Immature natural killer cell (primary cell): ENCODE results near the gene SLC12A8. TPM values are rescaled to one million over a fixed set of nuclear protein-coding genes. Genes with fewer than 3 reads are reported as not detected.

Experiments used
- DNase-seq, 3 donors: peaks; one replicate each; pipeline ENCODE4 v3.0.0; 2022; ENCODE audit warnings: mixed read lengths in 1 of 3
- H3K27ac Mint-ChIP-seq, 6 donors: one replicate each; pipeline ENCODE4 v1.8.0; 2020; ENCODE audit warnings: mixed read lengths in 6 of 6, mild to moderate bottlenecking in 5 of 6, inconsistent platforms in 4 of 6, moderate library complexity in 3 of 6
- H3K27me3 Mint-ChIP-seq, 3 donors: one replicate each; pipeline ENCODE4 v1.8.0; 2020 to 2021; ENCODE audit warnings: low read depth in 3 of 3, mild to moderate bottlenecking in 3 of 3, mixed read lengths in 3 of 3, moderate library complexity in 3 of 3, inconsistent platforms in 1 of 3
- H3K36me3 Mint-ChIP-seq, 3 donors: one replicate each; pipeline ENCODE4 v1.8.0; 2020; ENCODE audit warnings: mixed read lengths in 3 of 3, inconsistent platforms in 2 of 3, mild to moderate bottlenecking in 2 of 3
- H3K4me1 Mint-ChIP-seq, 2 donors: one replicate each; pipeline ENCODE4 v1.8.0; 2020; ENCODE audit warnings: inconsistent platforms in 2 of 2, mild to moderate bottlenecking in 2 of 2, mixed read lengths in 2 of 2, moderate library complexity in 1 of 2
- H3K4me3 Mint-ChIP-seq, 5 donors: one replicate each; pipeline ENCODE4 v1.8.0; 2020; ENCODE audit warnings: mild to moderate bottlenecking in 5 of 5, mixed read lengths in 5 of 5, inconsistent platforms in 3 of 5, moderate library complexity in 3 of 5
- H3K9me3 Mint-ChIP-seq, 6 donors: one replicate each; pipeline ENCODE4 v1.8.0; 2020; ENCODE audit warnings: mild to moderate bottlenecking in 6 of 6, mixed read lengths in 6 of 6, inconsistent platforms in 4 of 6, moderate library complexity in 3 of 6
- polyA plus RNA-seq, 3 donors: library from polyadenylated mRNA; unstranded; fragments of 300-500 nt; fragmentation: Illumina TruSeq; gene quantifications; one replicate each; pipeline ENCODE4 v1.2.3, GENCODE V29; 2021

Gene SLC12A8
- polyA plus RNA-seq, 3 donors from 2014 or later, result 0.43 to 2.8 TPM; not detected in 1

DNA sequence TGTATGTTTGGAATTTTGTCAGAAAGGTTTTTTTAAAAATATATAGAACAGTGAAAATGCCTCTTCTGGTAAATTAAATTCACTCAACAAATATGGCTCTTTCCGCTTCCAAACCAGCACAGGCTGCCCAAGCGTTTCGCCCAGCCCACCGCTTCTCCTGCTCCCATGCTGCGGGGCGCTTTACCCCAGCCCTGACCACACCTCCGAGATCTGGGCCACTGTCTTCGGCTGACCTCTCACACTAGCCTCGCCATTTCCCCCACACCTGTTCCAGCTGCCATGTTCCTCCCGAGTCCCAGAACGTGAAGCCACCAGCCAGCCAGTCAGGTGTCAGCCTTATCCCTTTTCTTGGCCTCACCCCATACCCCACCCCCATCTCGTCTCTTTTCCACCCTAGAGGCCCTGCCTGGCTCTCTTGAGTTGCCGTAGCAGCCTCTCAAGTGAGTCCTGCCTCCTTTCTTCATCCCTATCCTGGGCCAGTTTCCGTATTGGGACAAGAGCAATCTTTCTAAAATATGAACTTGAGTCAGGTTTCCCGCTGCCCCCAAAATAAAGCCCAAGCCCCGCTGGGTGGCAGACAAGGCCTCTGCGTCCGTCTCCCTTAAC is 46.5 kb downstream of the SLC12A8 start:
- peaks cover 0 to 10% of the 10 kb centered on the region in 2 donors for H3K4me1 Mint-ChIP-seq
- H3K4me3 Mint-ChIP-seq, result no peak overlapping the region
- no peaks in the 10 kb centered on the region for H3K9me3 Mint-ChIP-seq
- DNase-seq, result no peak
- H3K27me3 Mint-ChIP-seq, result peaks cover 0 to 3% (median 1%) of the 10 kb centered on the region in 3 donors
- H3K27ac Mint-ChIP-seq, result no peak overlapping the region
- H3K36me3 Mint-ChIP-seq, result peaks cover 0 to 8% (median 0%) of the 10 kb centered on the region in 3 donors

DNA sequence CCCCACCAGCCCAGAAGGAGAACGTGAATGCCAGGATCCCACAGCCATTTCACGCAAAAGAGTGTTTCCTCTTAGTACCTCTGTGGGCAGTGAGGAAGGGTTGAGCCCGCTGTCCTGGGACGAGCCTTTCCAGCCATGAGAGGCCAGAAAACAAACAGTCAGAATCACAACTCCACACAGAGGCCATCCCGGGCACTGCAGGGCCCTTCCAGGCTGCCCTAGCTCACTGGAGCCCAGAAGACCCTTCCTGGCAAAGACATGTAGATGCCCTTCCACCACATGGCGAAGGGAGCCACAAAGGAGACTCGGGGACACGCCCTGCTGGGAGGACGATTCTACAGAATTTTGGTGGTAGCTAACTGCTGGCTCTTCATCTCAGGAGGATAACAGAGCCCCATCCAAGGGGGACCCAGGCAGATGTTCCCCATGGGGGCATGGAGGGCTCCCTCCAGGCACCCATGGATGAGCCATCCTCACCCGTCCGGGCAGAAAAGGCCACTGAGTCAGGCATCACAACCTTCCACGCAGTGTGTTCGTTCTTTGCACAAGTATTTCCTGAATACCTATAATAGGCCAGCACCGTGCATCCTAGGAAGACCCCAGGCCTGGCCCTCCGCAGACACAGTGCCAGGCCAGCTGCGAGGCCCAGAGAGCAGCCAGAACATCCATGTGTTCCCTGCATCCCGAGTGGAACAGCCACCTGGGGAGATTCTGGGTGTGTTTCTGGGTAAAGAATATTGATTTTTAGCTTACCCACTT is 47.2 kb downstream of the SLC12A8 start:
- no peak for DNase-seq
- peaks cover 0 to 3% (median 1%) of the 10 kb centered on the region in 3 donors for H3K27me3 Mint-ChIP-seq
- peaks cover 0 to 10% of the 10 kb centered on the region in 2 donors for H3K4me1 Mint-ChIP-seq
- H3K4me3 Mint-ChIP-seq, result no peak overlapping the region
- H3K36me3 Mint-ChIP-seq, result peaks cover 0 to 8% (median 0%) of the 10 kb centered on the region in 3 donors
- H3K9me3 Mint-ChIP-seq, result no peaks in the 10 kb centered on the region
- H3K27ac Mint-ChIP-seq, result peak overlapping the region in 1 of 6 donors; percentile 35

DNA sequence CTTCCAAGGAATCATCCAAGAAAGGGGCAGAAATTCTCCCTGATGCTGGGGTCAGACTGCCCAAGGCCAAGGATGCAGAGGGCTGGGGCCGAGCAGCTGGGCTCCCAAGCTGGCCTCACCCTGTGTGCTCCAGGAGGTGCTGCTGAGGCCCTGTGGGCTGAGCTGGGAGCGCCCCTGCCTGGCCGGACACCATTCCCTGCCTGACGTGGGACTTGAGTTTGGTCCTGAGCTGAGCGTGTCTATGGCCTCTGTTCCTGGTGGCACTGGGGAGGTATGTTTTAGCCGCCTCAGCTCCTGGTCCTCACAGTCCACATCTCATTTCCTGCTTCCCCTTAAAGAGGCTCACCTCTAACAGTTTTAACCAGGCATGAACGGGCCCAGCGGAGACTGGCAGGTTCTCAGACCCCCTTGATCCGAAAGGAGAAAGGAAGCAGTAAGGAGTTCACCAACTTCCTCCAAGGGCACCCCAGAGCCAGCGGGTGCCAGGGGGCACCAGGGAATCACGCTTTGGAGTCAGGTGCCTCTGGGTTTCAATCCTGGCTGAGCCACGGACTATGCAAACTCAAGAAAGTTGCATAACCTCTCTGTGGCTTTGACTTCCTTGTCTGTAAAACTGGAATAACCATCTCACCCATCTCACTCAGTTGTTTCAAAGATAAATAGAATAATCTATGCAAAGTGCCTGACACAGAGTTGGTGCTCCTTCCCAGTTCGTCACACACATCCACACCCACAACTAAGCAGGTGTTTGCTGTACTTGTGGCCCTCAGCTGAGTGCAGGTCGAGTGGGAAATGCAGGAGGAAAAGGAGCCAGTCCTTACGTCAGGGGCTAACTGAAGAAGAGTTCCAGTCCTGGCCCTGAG is 48.6 kb downstream of the SLC12A8 start:
- Mint-ChIP-seq H3K27me3 (peaks cover 0 to 3% (median 1%) of the 10 kb centered on the region in 3 donors), H3K9me3 (no peaks in the 10 kb centered on the region), H3K4me1 (peaks cover 0 to 10% of the 10 kb centered on the region in 2 donors), H3K4me3 (no peak overlapping the region), H3K36me3 (peaks cover 0 to 5% (median 0%) of the 10 kb centered on the region in 3 donors), H3K27ac (no peak overlapping the region)
- DNase-seq, result no peak

DNA sequence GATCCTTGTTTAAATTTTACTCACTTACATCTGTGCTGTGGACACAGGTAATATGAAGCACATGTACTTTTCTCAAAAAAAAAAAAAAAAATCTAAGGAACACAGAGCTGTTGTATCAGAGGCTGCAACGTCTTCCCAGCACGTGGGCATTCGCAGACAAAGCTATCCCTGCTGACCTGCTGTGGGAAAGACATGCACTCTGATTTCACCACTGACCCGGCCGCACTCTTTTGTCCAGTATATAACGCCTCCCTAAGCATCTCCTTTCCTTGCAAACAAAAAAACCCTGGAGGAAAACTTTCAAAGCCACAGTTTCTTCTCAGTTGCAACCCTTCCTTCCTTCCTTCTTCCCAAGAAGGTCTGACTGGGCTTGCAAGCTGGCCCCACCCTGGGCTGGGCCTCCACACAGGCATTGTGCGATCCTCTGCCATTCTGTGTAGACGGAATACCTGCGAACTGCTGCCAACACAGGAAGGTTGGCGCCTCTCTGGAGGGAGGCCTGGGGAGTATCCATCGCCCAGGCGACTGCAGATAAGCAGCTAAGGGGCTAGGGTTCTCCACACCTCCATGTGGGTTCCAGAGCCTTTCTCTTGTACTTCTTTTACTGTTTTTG is 50.8 kb downstream of the SLC12A8 start:
- DNase-seq, result no peak
- Mint-ChIP-seq H3K4me1 (peaks cover 3 to 16% of the 10 kb centered on the region in 2 donors), H3K4me3 (no peak overlapping the region), H3K27ac (no peak overlapping the region), H3K9me3 (no peaks in the 10 kb centered on the region), H3K36me3 (no peaks in the 10 kb centered on the region), H3K27me3 (peaks cover 0 to 4% (median 3%) of the 10 kb centered on the region in 3 donors)

DNA sequence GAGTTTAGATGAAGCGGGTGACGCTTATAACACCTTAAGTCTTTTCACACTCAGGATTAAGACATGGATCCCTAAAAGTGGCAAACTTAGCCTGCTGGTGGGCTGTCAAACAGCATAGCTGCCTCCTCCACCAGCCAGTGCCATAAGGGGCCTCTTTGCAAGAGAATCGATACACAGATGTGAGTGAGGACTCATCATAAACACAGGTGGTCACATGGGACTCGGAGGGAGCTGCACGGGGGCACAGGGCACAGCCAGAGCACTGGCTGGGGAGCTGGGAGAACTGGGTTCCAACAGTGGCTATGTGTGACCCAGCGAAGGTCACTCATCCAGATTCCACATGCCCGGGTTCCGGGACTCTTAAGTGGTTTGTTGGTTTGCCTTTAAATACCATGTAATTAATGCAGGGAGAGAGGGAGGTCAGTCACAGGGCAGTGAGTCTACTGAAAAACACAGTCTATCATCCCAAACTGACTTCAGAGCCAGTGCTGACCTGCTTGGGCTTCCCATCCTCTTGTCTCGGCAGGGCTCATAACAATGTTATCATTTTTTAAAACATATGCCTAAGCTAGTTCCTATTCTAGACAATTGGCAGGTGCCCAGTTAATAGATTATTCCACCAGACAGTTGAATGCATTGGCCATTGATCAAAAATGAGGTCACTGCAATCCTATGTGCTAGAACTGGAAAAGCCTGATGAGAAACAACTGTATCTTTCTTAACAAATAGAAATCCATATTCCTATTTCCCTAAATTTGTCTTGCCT is 51.8 kb downstream of the SLC12A8 start:
- no peak overlapping the region for H3K4me3 Mint-ChIP-seq
- H3K27me3 Mint-ChIP-seq, result peaks cover 0 to 3% (median 3%) of the 10 kb centered on the region in 3 donors
- H3K4me1 Mint-ChIP-seq, result peaks cover 6 to 20% of the 10 kb centered on the region in 2 donors
- no peaks in the 10 kb centered on the region for H3K36me3 Mint-ChIP-seq
- no peak for DNase-seq
- no peak overlapping the region for H3K27ac Mint-ChIP-seq
- H3K9me3 Mint-ChIP-seq, result no peaks in the 10 kb centered on the region

DNA sequence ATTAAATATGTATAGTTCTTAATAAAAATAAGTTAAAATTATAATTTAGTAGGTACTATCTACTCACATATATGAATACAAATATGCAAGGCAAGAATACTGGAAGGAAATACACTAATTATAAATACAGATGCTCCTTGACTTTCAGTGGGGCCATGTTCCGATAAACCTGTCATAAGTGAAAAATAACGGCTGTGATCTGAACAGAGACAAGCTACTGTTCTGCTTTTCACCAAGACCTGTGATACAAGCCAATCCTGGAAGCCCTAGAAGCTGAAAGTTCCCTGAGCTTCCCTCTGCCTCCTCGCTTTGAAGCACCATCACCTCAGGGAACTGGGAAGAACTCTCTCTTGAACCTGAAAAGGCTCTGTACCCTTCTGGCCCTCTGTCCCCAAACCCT is 55.4 kb downstream of the SLC12A8 start:
- H3K27ac Mint-ChIP-seq, result no peak overlapping the region
- peaks cover 0 to 10% (median 9%) of the 10 kb centered on the region in 3 donors for H3K27me3 Mint-ChIP-seq

DNA sequence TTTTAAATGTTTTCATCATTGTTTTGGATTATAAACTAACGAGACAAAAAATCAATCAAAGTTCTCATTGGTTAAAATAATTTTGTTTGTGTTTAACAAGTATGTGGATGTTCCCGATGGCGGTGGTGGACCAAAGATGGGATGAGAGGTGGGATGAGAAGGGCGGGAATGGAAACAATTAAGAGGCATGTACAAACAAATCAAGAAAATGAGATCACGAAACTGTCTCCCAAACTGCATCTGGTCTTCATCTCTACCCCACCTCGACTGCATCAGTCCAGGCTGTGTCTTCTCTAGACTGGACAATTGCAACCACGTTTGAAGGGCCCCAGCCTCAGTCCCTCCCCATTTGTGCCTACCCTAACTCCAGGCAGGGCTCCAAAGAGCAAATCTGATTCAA is 56.1 kb downstream of the SLC12A8 start:
- peaks cover 0 to 10% (median 9%) of the 10 kb centered on the region in 3 donors for H3K27me3 Mint-ChIP-seq
- H3K9me3 Mint-ChIP-seq, result no peaks in the 10 kb centered on the region
- no peak for DNase-seq
- H3K4me1 Mint-ChIP-seq, result peaks cover 23 to 28% of the 10 kb centered on the region in 2 donors
- no peaks in the 10 kb centered on the region for H3K36me3 Mint-ChIP-seq
- no peak overlapping the region for H3K27ac Mint-ChIP-seq
- peak overlapping the region in 2 of 5 donors; percentile 7 to 22 for H3K4me3 Mint-ChIP-seq

More for the DNA sequence above, 55.4 kb downstream of the SLC12A8 start:
- Mint-ChIP-seq H3K9me3 (no peaks in the 10 kb centered on the region), H3K4me3 (no peak overlapping the region), H3K36me3 (no peaks in the 10 kb centered on the region), H3K4me1 (peaks cover 23 to 28% of the 10 kb centered on the region in 2 donors)
- no peak for DNase-seq

DNA sequence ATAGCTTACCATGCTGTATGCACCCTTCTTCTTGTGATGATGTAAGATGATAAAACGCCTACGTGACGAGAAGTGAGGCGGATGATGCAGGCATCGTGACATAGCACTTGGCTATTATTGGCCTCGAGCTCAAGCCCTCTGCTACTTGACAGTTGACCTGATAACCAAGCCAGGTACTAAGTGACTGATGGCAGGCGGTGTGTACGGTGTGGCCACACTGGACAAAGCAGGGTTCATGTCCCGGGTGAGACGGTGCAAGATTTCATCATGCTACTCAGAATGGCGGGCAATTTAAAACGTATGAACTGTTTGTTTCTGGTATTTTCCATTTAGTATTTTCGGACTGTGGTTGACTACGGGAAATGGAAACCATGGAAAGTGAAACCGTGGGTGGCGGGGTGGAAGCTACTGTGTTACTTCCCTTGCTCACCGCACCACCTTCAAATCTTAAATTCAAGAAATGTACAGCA is 57.7 kb downstream of the SLC12A8 start:
- Mint-ChIP-seq H3K27ac (peak overlapping the region; percentile 12 to 85 (median 55)), H3K4me1 (peaks cover 29 to 43% of the 10 kb centered on the region in 2 donors), H3K27me3 (peaks cover 0 to 10% (median 9%) of the 10 kb centered on the region in 3 donors), H3K9me3 (no peaks in the 10 kb centered on the region), H3K36me3 (no peaks in the 10 kb centered on the region), H3K4me3 (peak overlapping the region; percentile 78 to 89 (median 84))
- peak; percentile 64 to 72 (median 70) for DNase-seq

DNA sequence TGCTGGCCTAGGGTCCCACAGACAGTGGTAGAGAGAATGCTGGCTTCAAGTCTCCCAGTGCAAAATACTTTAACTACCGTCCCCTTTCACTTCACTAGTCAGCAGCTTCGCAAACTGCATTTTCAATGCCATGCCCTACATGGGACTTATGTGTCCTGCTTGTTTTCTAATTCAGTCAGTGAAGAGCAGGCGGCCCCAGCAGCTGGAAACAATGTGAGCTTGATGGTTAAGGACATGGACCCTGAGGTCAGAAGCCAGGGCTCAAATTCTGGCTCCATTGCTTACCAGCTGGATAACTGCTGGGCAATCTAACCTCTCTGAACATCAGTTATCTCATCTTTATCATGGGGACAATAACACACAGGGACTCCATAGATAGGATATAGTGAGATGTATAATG is 58.4 kb downstream of the SLC12A8 start:
- H3K27ac Mint-ChIP-seq, result no peak overlapping the region
- H3K36me3 Mint-ChIP-seq, result no peaks in the 10 kb centered on the region
- peaks cover 0 to 10% (median 9%) of the 10 kb centered on the region in 3 donors for H3K27me3 Mint-ChIP-seq
- peaks cover 36 to 50% of the 10 kb centered on the region in 2 donors for H3K4me1 Mint-ChIP-seq
- no peak for DNase-seq
- no peaks in the 10 kb centered on the region for H3K9me3 Mint-ChIP-seq
- H3K4me3 Mint-ChIP-seq, result peak overlapping the region in 1 of 5 donors; percentile 86

DNA sequence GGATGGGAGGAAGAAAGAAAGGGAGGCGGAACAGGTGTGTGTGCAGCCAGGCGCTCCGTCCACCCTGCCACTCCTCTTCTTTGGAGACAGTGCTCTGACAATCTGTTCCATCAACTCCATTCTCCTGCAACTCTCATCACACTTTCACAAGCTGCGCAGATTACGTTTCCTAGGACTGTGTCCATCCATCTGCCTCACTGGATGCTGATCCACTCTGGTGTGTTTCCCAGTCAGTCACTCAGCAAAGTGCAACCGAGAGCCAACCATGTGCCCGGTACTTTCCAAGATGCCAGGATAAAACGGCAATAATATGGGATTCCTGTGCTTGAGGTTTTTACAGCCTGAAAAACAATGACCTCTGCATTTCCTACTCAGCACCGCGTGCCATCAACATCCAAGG is 59.6 kb downstream of the SLC12A8 start:
- Mint-ChIP-seq H3K27ac (no peak overlapping the region), H3K27me3 (peaks cover 0 to 10% (median 9%) of the 10 kb centered on the region in 3 donors), H3K4me3 (no peak overlapping the region), H3K9me3 (no peaks in the 10 kb centered on the region), H3K36me3 (no peaks in the 10 kb centered on the region), H3K4me1 (peaks cover 48 to 55% of the 10 kb centered on the region in 2 donors)
- no peak for DNase-seq

DNA sequence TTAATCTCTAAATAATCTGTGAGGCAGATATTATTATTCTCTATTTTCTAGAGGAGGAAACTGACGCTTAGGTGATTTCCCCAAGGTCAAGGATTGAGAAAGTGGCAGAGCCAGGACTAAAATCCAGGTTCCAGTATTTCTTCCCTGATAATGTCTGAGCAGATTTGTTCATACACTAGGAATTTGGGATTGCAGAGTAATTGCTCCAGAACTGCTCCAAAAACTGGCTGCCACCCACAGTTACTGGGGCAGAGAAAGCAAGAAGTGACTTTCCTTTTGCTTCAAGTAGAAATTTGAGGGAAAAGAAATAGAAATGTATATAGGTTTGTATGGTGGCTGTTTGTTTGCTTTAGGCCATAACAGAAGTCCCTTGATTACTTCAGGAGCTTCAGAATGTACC is 60.6 kb downstream of the SLC12A8 start:
- H3K9me3 Mint-ChIP-seq, result no peaks in the 10 kb centered on the region

DNA sequence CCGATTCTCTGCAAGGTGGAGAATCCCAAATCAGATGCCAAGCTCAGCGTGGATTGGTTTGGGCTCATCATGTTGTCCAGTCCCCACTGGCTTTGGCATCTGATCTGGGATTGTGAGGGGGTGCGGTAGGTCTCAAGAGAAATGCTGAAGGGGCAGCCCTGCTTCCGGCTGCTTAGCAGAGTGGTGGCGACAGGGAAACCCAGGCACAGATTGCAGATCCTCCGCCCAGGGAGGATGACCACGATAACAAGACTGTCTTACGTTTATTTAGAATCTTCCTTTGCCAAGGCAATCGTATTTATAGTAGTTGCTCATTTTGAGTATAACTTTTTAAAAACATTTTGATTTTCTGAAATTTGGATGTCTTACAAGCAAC is 61.1 kb downstream of the SLC12A8 start:
- H3K36me3 Mint-ChIP-seq, result no peaks in the 10 kb centered on the region
- no peak overlapping the region for H3K4me3 Mint-ChIP-seq
- H3K4me1 Mint-ChIP-seq, result peaks cover 59 to 70% of the 10 kb centered on the region in 2 donors
- H3K27ac Mint-ChIP-seq, result no peak overlapping the region
- DNase-seq, result no peak
- peaks cover 0 to 7% (median 6%) of the 10 kb centered on the region in 3 donors for H3K27me3 Mint-ChIP-seq
- no peaks in the 10 kb centered on the region for H3K9me3 Mint-ChIP-seq

More for the DNA sequence above, 60.6 kb downstream of the SLC12A8 start:
- Mint-ChIP-seq H3K4me1 (peaks cover 55 to 65% of the 10 kb centered on the region in 2 donors), H3K27ac (no peak overlapping the region), H3K36me3 (no peaks in the 10 kb centered on the region), H3K27me3 (peaks cover 0 to 7% (median 7%) of the 10 kb centered on the region in 3 donors), H3K4me3 (no peak overlapping the region)
- DNase-seq, result no peak
